ENCODE results near the gene BAHCC1.

GRCh38 chr17:81476097-81476496 is 80.8 kb downstream of the BAHCC1 start:
- TF ChIP-seq CTCF (IDR thresholded peaks at IDR 0.05; ENCODE audit: low read depth, low read length, poor library complexity, severe bottlenecking) (no peak), EZH2phosphoT487 (IDR thresholded peaks at IDR 0.05; ENCODE audit: borderline replicate concordance, low read length) (no peak)
